IMR-90 (cell line): ENCODE measurements around the gene E4F1. TPM values are rescaled to one million over a fixed set of nuclear protein-coding genes. Genes with fewer than 3 reads are reported as not detected.
A peak's percentile ranks its signal among the peaks of the same experiment; 100 is the strongest.

Experiments
- ATAC-seq: fragments of 200-7000 bp; cut with Tn5 transposase; 2 replicates; pipeline ENCODE4 v1.9.1; 2020; ENCODE audit warnings: low read depth, mild to moderate bottlenecking, moderate library complexity
- BruUV-seq: library from RNA; stranded (reverse); fragments of 400-500 nt; replicated peaks from 2 replicates; lab custom pipeline; 2021; lab: Mats Ljungman, UMichigan
- CTCF ChIA-PET: fragments of 300-600 bp; formaldehyde crosslinking; extraction: SDS; loops from one replicate; lab custom pipeline; 2021; ENCODE audit warnings: antibody characterized with exemption; lab: Yijun Ruan, JAX
- POLR2A ChIA-PET: fragments of 300-600 bp; sonication (Branson Sonifier 250); formaldehyde crosslinking; loops from one replicate; lab custom pipeline; 2022; ENCODE audit warnings: antibody characterized with exemption; ENCODE audit not compliant: unreplicated experiment; lab: Charles Lee
- DNase-seq: peaks from one replicate; pipeline ENCODE4 v3.0.0; 2013
- H2AFZ ChIP-seq: replicated peaks from 2 replicates; pipeline ENCODE3; 2013; ENCODE audit warnings: low read length, mild to moderate bottlenecking; ENCODE audit not compliant: poor library complexity
- H2AK5ac ChIP-seq: 2 replicates; pipeline ENCODE4 v1.6.1; 2013; ENCODE audit warnings: low read depth, low read length, inconsistent platforms
- H2AK9ac ChIP-seq: replicated peaks from 2 replicates; pipeline ENCODE3; 2013; ENCODE audit warnings: mild to moderate bottlenecking, low read depth, low read length, moderate library complexity; ENCODE audit not compliant: poor library complexity
- H2BK120ac ChIP-seq: 2 replicates; pipeline ENCODE4 v1.6.1; 2013; ENCODE audit warnings: low read depth, low read length, inconsistent platforms
- H2BK15ac ChIP-seq: 3 replicates; pipeline ENCODE4 v1.6.1; 2013; ENCODE audit warnings: low read depth, low read length, inconsistent platforms
- H2BK20ac ChIP-seq: 2 replicates; pipeline ENCODE4 v1.6.1; 2013; ENCODE audit warnings: low read depth, mild to moderate bottlenecking, inconsistent platforms, low read length, moderate library complexity
- H2BK5ac ChIP-seq: 2 replicates; pipeline ENCODE4 v1.6.1; 2013; ENCODE audit warnings: mild to moderate bottlenecking, low read depth, low read length, inconsistent platforms; ENCODE audit not compliant: poor library complexity, severe bottlenecking
- H3K14ac ChIP-seq: replicated peaks from 2 replicates; pipeline ENCODE4 v1.6.1; 2013; ENCODE audit warnings: low read depth, low read length, inconsistent platforms
- H3K18ac ChIP-seq: 2 replicates; pipeline ENCODE4 v1.6.1; 2013; ENCODE audit warnings: low read depth, low read length, control low read depth
- H3K23ac ChIP-seq: 2 replicates; pipeline ENCODE4 v1.6.1; 2013; ENCODE audit warnings: low read depth, low read length, inconsistent platforms
- H3K27ac ChIP-seq: 2 replicates; pipeline ENCODE4 v1.5.1; 2013; ENCODE audit warnings: mild to moderate bottlenecking, control low read depth, low read length; ENCODE audit not compliant: insufficient read depth
- H3K27me3 ChIP-seq: 2 replicates; pipeline ENCODE4 v1.6.1; 2013; ENCODE audit warnings: low read length; ENCODE audit not compliant: control insufficient read depth, insufficient read depth
- H3K36me3 ChIP-seq: 2 replicates; pipeline ENCODE4 v1.6.1; 2013; ENCODE audit warnings: low read length, mixed read lengths; ENCODE audit not compliant: control insufficient read depth, insufficient read depth
- H3K4ac ChIP-seq: 2 replicates; pipeline ENCODE4 v1.6.1; 2013; ENCODE audit warnings: low read depth, low read length, inconsistent platforms
- H3K4me1 ChIP-seq: 2 replicates; pipeline ENCODE4 v1.6.1; 2013; ENCODE audit warnings: low read length, mixed read lengths; ENCODE audit not compliant: control insufficient read depth, insufficient read depth
- H3K4me2 ChIP-seq: 2 replicates; pipeline ENCODE4 v1.6.1; 2013; ENCODE audit warnings: low read depth, mild to moderate bottlenecking, control low read depth, low read length, moderate library complexity
- H3K4me3 ChIP-seq: 2 replicates; pipeline ENCODE4 v1.5.1; 2013; ENCODE audit warnings: low read depth, mild to moderate bottlenecking, control low read depth, low read length, moderate library complexity; ENCODE audit not compliant: insufficient read depth
- H3K56ac ChIP-seq: 2 replicates; pipeline ENCODE4 v1.6.1; 2013; ENCODE audit warnings: low read length, inconsistent platforms; ENCODE audit not compliant: insufficient read depth; ENCODE audit errors: extremely low read depth
- H3K79me1 ChIP-seq, 2 experiments: 2 replicates each; pipeline ENCODE4 v1.6.1; 2013; ENCODE audit warnings: low read length in 2 of 2, inconsistent platforms in 1 of 2, low read depth in 1 of 2
- H3K9ac ChIP-seq: 2 replicates; pipeline ENCODE4 v1.6.1; 2013; ENCODE audit warnings: low read depth, low read length, control low read depth
- H3K9me1 ChIP-seq: 2 replicates; pipeline ENCODE4 v1.6.1; 2013; ENCODE audit warnings: low read length, inconsistent platforms; ENCODE audit not compliant: insufficient read depth
- H3K9me3 ChIP-seq: 2 replicates; pipeline ENCODE4 v1.6.1; 2013; ENCODE audit warnings: low read length; ENCODE audit not compliant: control insufficient read depth, insufficient read depth
- H4K20me1 ChIP-seq: 2 replicates; pipeline ENCODE4 v1.6.1; 2013; ENCODE audit warnings: low read length, inconsistent platforms; ENCODE audit not compliant: insufficient read depth
- H4K5ac ChIP-seq: 2 replicates; pipeline ENCODE4 v1.6.1; 2013; ENCODE audit warnings: mild to moderate bottlenecking, low read depth, low read length, control low read depth
- H4K8ac ChIP-seq, 2 experiments: 2 replicates each; pipeline ENCODE4 v1.6.1; 2013; ENCODE audit warnings: low read depth in 2 of 2, low read length in 2 of 2, control low read depth in 1 of 2, inconsistent platforms in 1 of 2
- H4K91ac ChIP-seq: 2 replicates; pipeline ENCODE4 v1.6.1; 2013; ENCODE audit warnings: low read depth, low read length, inconsistent platforms; ENCODE audit not compliant: insufficient read depth
- BHLHE40 ChIP-seq: fragments of 150-350 bp; IDR thresholded peaks from 2 replicates; pipeline ENCODE4 v1.6.1; 2016; ENCODE audit warnings: mild to moderate bottlenecking, low read depth, low read length
- CEBPB ChIP-seq: IDR thresholded peaks from 2 replicates; pipeline ENCODE4 v1.6.1; 2012; ENCODE audit warnings: low read depth, low read length, improper control_type of control experiment
- CHD1 ChIP-seq: IDR thresholded peaks from 2 replicates; pipeline ENCODE4 v1.6.1; 2012; ENCODE audit warnings: low read depth, low read length, improper control_type of control experiment
- MAFK ChIP-seq: IDR thresholded peaks from 2 replicates; pipeline ENCODE4 v1.6.1; 2012; ENCODE audit warnings: low read depth, low read length, improper control_type of control experiment
- MXI1 ChIP-seq: IDR thresholded peaks from 2 replicates; pipeline ENCODE4 v1.6.1; 2012; ENCODE audit warnings: low read depth, mild to moderate bottlenecking, low read length, moderate library complexity, borderline replicate concordance
- NFE2L2 ChIP-seq: fragments of 150-350 bp; IDR thresholded peaks from 2 replicates; pipeline ENCODE4 v1.6.1; 2016; ENCODE audit warnings: low read depth, mild to moderate bottlenecking, low read length
- POLR2A ChIP-seq: IDR thresholded peaks from 2 replicates; pipeline ENCODE4 v1.6.1; 2012; ENCODE audit warnings: mild to moderate bottlenecking, low read depth, low read length
- RAD21 ChIP-seq: IDR thresholded peaks from 2 replicates; pipeline ENCODE4 v1.6.1; 2012; ENCODE audit warnings: low read length, improper control_type of control experiment
- RCOR1 ChIP-seq: IDR thresholded peaks from 2 replicates; pipeline ENCODE4 v1.6.1; 2012; ENCODE audit warnings: mild to moderate bottlenecking, low read length, improper control_type of control experiment; ENCODE audit not compliant: insufficient replicate concordance
- RFX5 ChIP-seq: IDR thresholded peaks from 2 replicates; pipeline ENCODE4 v1.8.0; 2012; ENCODE audit warnings: low read depth, mild to moderate bottlenecking, low read length, moderate library complexity
- SMC3 ChIP-seq: fragments of 150-350 bp; IDR thresholded peaks from 2 replicates; pipeline ENCODE4 v1.6.1; 2016; ENCODE audit warnings: low read depth, mild to moderate bottlenecking, antibody characterized with exemption, low read length, moderate library complexity
- WGBS, 2 experiments: methylation state at CpG; one replicate each; pipeline versions ENCODE4 v1.1.5 to v1.1.7; 2013; ENCODE audit warnings: missing lambda C conversion rate in 2 of 2; ENCODE audit not compliant: insufficient read length in 1 of 2; ENCODE audit errors: extremely low coverage in 2 of 2; 5-methylcytosine and 5-hydroxymethylcytosine counted together
- dilution Hi-C: fragments of 300-500 bp; cut with HindIII; formaldehyde crosslinking; loops from one replicate; pipeline ENCODE4 v1.14.3; 2018; ENCODE audit warnings: low sequenced_read_pairs; ENCODE audit not compliant: unreplicated experiment
- in situ Hi-C: fragments of 300-500 bp; cut with MboI; formaldehyde crosslinking; loops from 3 replicates; pipeline ENCODE4 v1.14.3; 2019; ENCODE audit warnings: low sequenced_read_pairs, inconsistent platforms, mixed read lengths
- intact Hi-C: fragments of 100-400 bp; cut with micrococcal nuclease; formaldehyde crosslinking; loops from 2 replicates; pipeline ENCODE4 v1.10.0; 2022
- polyA plus RNA-seq, 3 experiments: library from polyadenylated mRNA; depleted of rRNA; stranded (reverse); fragments of >200 nt; gene quantifications; 2 replicates each; pipeline ENCODE4 v1.2.3, GENCODE V29; 2012; ENCODE audit warnings: low replicate concordance in 1 of 3
- total RNA-seq: library from RNA; depleted of rRNA; stranded (reverse); fragments of >200 nt; gene quantifications from 2 replicates; pipeline ENCODE4 v1.2.3, GENCODE V29; 2012
- TF ChIP-seq, protein P1 (sequence below): conservative IDR thresholded peaks from 2 replicates; pipeline ENCODE4 v1.5.1; 2012; ENCODE audit warnings: mild to moderate bottlenecking, low read depth, low read length, improper control_type of control experiment
- TF ChIP-seq, protein P2 (sequence below): fragments of 150-350 bp; IDR thresholded peaks from 2 replicates; pipeline ENCODE4 v1.6.1; 2017; ENCODE audit warnings: mild to moderate bottlenecking, antibody characterized with exemption, low read length, low read depth
- TF ChIP-seq, protein P3 (sequence below): fragments of 150-350 bp; IDR thresholded peaks from 2 replicates; pipeline ENCODE4 v1.6.1; 2016; ENCODE audit warnings: low read depth, mild to moderate bottlenecking, low read length, moderate library complexity, borderline replicate concordance

The E4F1 gene
- total and polyA plus RNA-seq, 2 of the 4 experiments (the other 2 are of a cell fraction) = 13.1 to 33.0 TPM

DNA sequence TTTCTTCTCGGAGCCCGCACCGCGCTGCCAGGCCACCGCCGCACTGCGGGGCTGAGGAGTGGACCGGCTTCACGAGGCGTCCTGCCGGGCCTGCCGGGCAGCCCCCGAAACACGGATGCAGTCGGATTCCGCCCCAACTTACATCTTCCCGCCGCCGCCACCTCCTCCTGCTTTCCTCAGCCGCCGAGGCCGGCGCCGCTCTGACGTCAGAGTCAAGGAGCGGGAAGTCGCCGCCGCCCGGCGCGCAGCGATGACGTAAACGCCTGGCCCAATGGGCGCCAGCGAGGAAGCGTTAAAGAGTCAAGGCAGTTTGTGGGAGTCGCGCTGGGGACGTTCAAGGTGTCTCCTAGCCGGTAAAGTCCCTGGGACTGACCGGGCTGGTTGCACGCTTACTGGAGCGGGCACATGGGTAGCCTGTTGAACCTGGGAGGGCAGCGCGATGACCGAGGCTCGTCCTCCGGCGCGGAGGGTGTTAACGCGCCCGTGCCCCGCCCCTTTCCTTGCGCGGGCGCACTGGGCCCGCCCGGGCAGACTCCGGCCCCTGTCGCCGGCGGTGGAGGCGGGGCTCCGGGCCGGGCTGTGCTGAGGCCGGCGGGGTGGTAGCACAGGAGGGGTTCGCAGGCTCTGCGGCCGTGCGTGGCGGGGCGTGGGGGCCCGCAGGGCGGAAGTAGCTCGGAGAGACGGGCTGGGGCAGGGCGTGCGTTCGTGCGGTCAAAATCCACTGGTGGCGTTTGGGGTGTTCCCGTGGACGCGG is 44.7 kb downstream of the E4F1 start, which contains the start of gene RNPS1:
Gene RNPS1 (minus strand): TSS at position 214 of the 754 bp plus-strand sequence. CDS start 3,483 bp downstream, outside the sequence.
- H3K79me1 ChIP-seq = peaks cover 6 to 50% of the 10 kb centered on the region in 2 experiments; a peak in 3 of 4 replicates
- peak within 1 kb of the TSS; percentile 92 for H3K4me2 ChIP-seq
- no peaks in the 10 kb centered on the region for H3K9me3 ChIP-seq
- H3K4me1 ChIP-seq = peaks cover 8% of the 10 kb centered on the region
- peak within 1 kb of the TSS; percentile 83 for H3K18ac ChIP-seq
- peak within 1 kb of the TSS; percentile 92 for H3K9ac ChIP-seq
- peak within 1 kb of the TSS; percentile 100 for H2AFZ ChIP-seq
- peaks cover 15% of the 10 kb centered on the region for H3K36me3 ChIP-seq
- ATAC-seq = peak; percentile 96
- H2BK20ac ChIP-seq = peak within 1 kb of the TSS; percentile 80; the same call in 1 of the 2 replicates
- dilution Hi-C loops (no loop called here), intact Hi-C loops (loop anchor here (2.0 kb wide), 1 partner anchor 161 kb away; the partner anchor contains the start of gene CCNF), in situ Hi-C loops (no loop called here)
- H2BK5ac ChIP-seq = peak within 1 kb of the TSS; percentile 98
- peak within 1 kb of the TSS; percentile 99 for H2BK120ac ChIP-seq
- BruUV-seq = no TSS peak
- H3K4ac ChIP-seq = peak within 1 kb of the TSS; percentile 100
- H3K9me1 ChIP-seq = peaks cover 13% of the 10 kb centered on the region
- ChIA-PET CTCF (no interaction called here), POLR2A (no interaction called here)
- peak within 1 kb of the TSS; percentile 99 for H2AK9ac ChIP-seq
- whole genome bisulfite sequencing, 2 experiments = 0% methylated on average over 42 of the region's 88 CpGs; no CpG with 5 or more reads in 1 of the 2 experiments
- peak within 1 kb of the TSS; percentile 72 for H2AK5ac ChIP-seq
- H3K4me3 ChIP-seq = peak within 1 kb of the TSS; percentile 60
- H3K23ac ChIP-seq = peak within 1 kb of the TSS; percentile 99
- peak within 1 kb of the TSS; percentile 100 for H3K14ac ChIP-seq
- peak within 1 kb of the TSS; percentile 94 for H4K5ac ChIP-seq
- peak within 1 kb of the TSS; percentile 94; the same call in 2 of the 3 replicates for H2BK15ac ChIP-seq
- peak within 1 kb of the TSS; percentile 84 for H3K27ac ChIP-seq
- peak within 1 kb of the TSS; percentile 87 to 100 for H4K8ac ChIP-seq
- peak within 1 kb of the TSS; percentile 100 for H4K91ac ChIP-seq
- H3K27me3 ChIP-seq = no peaks in the 10 kb centered on the region
- DNase-seq = peak; percentile 94
- H4K20me1 ChIP-seq = peaks cover 62% of the 10 kb centered on the region
- peak within 1 kb of the TSS; percentile 97 for H3K56ac ChIP-seq
- TF ChIP-seq, protein P1, sequence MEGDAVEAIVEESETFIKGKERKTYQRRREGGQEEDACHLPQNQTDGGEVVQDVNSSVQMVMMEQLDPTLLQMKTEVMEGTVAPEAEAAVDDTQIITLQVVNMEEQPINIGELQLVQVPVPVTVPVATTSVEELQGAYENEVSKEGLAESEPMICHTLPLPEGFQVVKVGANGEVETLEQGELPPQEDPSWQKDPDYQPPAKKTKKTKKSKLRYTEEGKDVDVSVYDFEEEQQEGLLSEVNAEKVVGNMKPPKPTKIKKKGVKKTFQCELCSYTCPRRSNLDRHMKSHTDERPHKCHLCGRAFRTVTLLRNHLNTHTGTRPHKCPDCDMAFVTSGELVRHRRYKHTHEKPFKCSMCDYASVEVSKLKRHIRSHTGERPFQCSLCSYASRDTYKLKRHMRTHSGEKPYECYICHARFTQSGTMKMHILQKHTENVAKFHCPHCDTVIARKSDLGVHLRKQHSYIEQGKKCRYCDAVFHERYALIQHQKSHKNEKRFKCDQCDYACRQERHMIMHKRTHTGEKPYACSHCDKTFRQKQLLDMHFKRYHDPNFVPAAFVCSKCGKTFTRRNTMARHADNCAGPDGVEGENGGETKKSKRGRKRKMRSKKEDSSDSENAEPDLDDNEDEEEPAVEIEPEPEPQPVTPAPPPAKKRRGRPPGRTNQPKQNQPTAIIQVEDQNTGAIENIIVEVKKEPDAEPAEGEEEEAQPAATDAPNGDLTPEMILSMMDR = no peak
- no peak for TF ChIP-seq MAFK
- no peak for TF ChIP-seq RAD21
- peak; percentile 44 for TF ChIP-seq CEBPB
- no peak for TF ChIP-seq CHD1
- no peak for TF ChIP-seq NFE2L2
- TF ChIP-seq RFX5 = no peak
- no peak for TF ChIP-seq RCOR1
- TF ChIP-seq, protein P2, sequence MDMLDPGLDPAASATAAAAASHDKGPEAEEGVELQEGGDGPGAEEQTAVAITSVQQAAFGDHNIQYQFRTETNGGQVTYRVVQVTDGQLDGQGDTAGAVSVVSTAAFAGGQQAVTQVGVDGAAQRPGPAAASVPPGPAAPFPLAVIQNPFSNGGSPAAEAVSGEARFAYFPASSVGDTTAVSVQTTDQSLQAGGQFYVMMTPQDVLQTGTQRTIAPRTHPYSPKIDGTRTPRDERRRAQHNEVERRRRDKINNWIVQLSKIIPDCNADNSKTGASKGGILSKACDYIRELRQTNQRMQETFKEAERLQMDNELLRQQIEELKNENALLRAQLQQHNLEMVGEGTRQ = no peak; the same call in 1 of the 2 replicates
- TF ChIP-seq, protein P3, sequence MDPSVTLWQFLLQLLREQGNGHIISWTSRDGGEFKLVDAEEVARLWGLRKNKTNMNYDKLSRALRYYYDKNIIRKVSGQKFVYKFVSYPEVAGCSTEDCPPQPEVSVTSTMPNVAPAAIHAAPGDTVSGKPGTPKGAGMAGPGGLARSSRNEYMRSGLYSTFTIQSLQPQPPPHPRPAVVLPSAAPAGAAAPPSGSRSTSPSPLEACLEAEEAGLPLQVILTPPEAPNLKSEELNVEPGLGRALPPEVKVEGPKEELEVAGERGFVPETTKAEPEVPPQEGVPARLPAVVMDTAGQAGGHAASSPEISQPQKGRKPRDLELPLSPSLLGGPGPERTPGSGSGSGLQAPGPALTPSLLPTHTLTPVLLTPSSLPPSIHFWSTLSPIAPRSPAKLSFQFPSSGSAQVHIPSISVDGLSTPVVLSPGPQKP = no peak
- TF ChIP-seq POLR2A = peak; percentile 98
- no peak for TF ChIP-seq SMC3
- TF ChIP-seq BHLHE40 = no peak
- peak; percentile 75; the same call in 1 of the 2 replicates for TF ChIP-seq MXI1
